ENCODE results near the gene ISCU.

Gene ISCU

DNA sequence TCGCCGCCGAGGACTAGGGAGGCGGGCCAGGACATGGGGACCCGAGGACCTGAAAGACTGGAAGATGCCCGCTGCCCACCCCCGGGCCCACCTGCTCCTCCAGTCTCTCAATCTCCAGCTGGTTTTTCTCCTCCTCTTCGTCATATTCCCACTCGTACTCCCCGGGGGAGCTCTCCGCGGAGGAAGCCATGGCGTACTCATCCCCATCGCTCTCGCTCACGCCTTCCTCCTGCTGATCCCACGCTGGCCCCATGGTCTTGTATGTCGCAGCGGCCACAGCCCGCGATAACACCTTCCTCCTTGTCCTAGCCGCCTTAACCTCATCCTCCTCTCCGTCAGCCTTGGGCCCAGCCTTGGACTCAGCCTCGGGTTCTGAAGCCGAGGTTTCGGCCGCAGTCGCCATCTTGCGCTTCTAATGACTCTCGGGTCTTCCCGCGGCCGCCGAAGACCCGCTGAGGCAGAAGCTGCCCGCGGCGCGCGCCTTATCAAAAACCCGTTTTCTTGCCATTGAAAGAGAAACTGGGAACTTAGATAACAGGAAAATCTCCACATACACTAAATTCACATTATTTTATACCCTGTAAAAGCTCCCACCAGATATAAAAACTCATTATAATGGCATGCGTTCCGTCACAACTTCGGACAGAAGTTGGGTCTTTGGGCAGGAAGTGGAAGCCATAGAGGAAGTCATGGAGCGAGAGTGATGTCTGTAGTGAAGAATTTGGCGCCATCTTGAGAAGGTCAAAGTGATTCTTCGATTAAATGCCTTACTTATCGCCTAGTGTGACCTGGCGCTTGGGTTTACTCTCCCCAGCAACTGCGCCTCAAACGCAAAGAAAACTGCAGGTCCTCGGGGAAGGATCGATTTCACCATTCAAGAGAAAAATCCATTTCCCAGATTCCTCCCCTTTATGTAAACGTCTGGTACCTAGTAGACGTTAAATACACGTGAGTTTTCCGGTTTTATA, 1.4 kb upstream of the ISCU start, which contains the start of gene SART3:
Gene SART3 (minus strand): TSS at position 422 of the 968 bp plus-strand sequence. CDS start 19 bp downstream, at position 403.
- peak within 1 kb of the TSS; percentile 62 for H2BK120ac ChIP-seq (ENCODE audit: low read depth, low read length)

DNA sequence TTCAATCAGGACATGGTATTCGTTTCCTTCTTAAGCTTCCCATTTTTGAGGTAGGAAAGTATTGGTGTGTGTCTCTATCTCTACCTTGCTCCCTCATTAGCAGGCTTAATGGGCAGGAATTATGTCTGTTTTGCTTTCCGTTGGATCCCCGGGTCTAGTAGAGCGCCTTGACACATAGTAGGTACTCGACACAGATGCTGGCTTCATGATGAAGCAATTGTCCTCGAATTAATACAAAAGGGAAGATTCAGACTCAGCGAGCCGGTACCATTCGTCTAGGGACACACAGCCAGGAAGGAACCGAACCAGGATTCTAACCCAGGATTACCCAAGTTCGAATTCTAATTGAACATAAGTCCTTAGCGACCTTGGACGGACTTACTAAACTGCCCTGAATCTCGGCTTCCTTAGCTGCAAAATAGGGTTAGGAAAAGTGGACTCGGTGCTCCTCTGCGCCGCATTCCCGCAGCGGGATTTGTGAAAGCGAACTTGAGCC, 496 bp upstream of the ISCU start:
- Histone ChIP-seq H3K36me3 (ENCODE audit: control insufficient read depth, insufficient read depth, low read length) (peaks cover 4% of the 10 kb centered on the region), H3K18ac (ENCODE audit: low read length) (peak overlapping the region; percentile 61), H3K4me1 (ENCODE audit: control insufficient read depth, low read depth, low read length) (peaks cover 2% of the 10 kb centered on the region), H3K27me3 (ENCODE audit: insufficient read depth, low read length, poor library complexity) (no peaks in the 10 kb centered on the region), H3K79me1 (ENCODE audit: low read length) (peaks cover 8% of the 10 kb centered on the region), H4K5ac (ENCODE audit: low read length) (no peak overlapping the region), H3K56ac (ENCODE audit: low read length) (peak overlapping the region; percentile 81), H3K4me3 (ENCODE audit: low read length) (peak overlapping the region; percentile 62), H2BK5ac (ENCODE audit: low read length) (peak overlapping the region; percentile 25), H3K79me2 (ENCODE audit: control insufficient read depth, insufficient read depth, low read length) (peaks cover 40% of the 10 kb centered on the region), H3K9ac (ENCODE audit: low read length) (peak overlapping the region; percentile 69), H3K23ac (ENCODE audit: low read length) (no peak overlapping the region), H2BK120ac (ENCODE audit: low read depth, low read length) (peak overlapping the region; percentile 62), H3K4me2 (ENCODE audit: low read length) (peak overlapping the region; percentile 50), H3K27ac (ENCODE audit: low read depth, low read length) (peak overlapping the region; percentile 60), H4K8ac (ENCODE audit: low read depth, low read length) (no peak overlapping the region), H2AK5ac (ENCODE audit: low read length) (peak overlapping the region; percentile 66), H2BK15ac (replicated peaks; ENCODE audit: low read depth) (no peak overlapping the region), H3K4ac (ENCODE audit: low read depth, low read length) (peak overlapping the region; percentile 74)
- WGBS (ENCODE audit: extremely low coverage, insufficient coverage, low lambda C conversion rate), result no CpG with 5 or more reads among the region's 20 CpGs
- DNase-seq, result peak; percentile 62

More for the DNA sequence above, 1.4 kb upstream of the ISCU start, which contains the start of gene SART3:
- H3K27me3 ChIP-seq (ENCODE audit: insufficient read depth, low read length, poor library complexity), result no peaks in the 10 kb centered on the region
- H3K4me1 ChIP-seq (ENCODE audit: control insufficient read depth, low read depth, low read length), result peaks cover 2% of the 10 kb centered on the region
- WGBS (ENCODE audit: extremely low coverage, insufficient coverage, low lambda C conversion rate), result no CpG with 5 or more reads among the region's 57 CpGs
- H3K4ac ChIP-seq (ENCODE audit: low read depth, low read length), result peak within 1 kb of the TSS; percentile 74
- peak within 1 kb of the TSS; percentile 97 for H2AK5ac ChIP-seq (ENCODE audit: low read length)
- H3K18ac ChIP-seq (ENCODE audit: low read length), result peak within 1 kb of the TSS; percentile 65
- peak within 1 kb of the TSS; percentile 99 for H3K9ac ChIP-seq (ENCODE audit: low read length)
- no peak within 1 kb of the TSS for H4K8ac ChIP-seq (ENCODE audit: low read depth, low read length)
- H2BK5ac ChIP-seq (ENCODE audit: low read length), result peak within 1 kb of the TSS; percentile 95
- peak within 1 kb of the TSS; percentile 60 for H3K27ac ChIP-seq (ENCODE audit: low read depth, low read length)
- peak within 1 kb of the TSS; percentile 91 for H3K4me2 ChIP-seq (ENCODE audit: low read length)
- no peak within 1 kb of the TSS for H2BK15ac ChIP-seq (replicated peaks; ENCODE audit: low read depth)
- H3K56ac ChIP-seq (ENCODE audit: low read length), result peak within 1 kb of the TSS; percentile 100
- H3K36me3 ChIP-seq (ENCODE audit: control insufficient read depth, insufficient read depth, low read length), result peaks cover 4% of the 10 kb centered on the region
- H3K79me2 ChIP-seq (ENCODE audit: control insufficient read depth, insufficient read depth, low read length), result peaks cover 48% of the 10 kb centered on the region
- H3K23ac ChIP-seq (ENCODE audit: low read length), result peak within 1 kb of the TSS; percentile 100
- peaks cover 12% of the 10 kb centered on the region for H3K79me1 ChIP-seq (ENCODE audit: low read length)
- H3K4me3 ChIP-seq (ENCODE audit: low read length), result peak within 1 kb of the TSS; percentile 98
- no peak within 1 kb of the TSS for H4K5ac ChIP-seq (ENCODE audit: low read length)
- DNase-seq, result peak; percentile 98

DNA sequence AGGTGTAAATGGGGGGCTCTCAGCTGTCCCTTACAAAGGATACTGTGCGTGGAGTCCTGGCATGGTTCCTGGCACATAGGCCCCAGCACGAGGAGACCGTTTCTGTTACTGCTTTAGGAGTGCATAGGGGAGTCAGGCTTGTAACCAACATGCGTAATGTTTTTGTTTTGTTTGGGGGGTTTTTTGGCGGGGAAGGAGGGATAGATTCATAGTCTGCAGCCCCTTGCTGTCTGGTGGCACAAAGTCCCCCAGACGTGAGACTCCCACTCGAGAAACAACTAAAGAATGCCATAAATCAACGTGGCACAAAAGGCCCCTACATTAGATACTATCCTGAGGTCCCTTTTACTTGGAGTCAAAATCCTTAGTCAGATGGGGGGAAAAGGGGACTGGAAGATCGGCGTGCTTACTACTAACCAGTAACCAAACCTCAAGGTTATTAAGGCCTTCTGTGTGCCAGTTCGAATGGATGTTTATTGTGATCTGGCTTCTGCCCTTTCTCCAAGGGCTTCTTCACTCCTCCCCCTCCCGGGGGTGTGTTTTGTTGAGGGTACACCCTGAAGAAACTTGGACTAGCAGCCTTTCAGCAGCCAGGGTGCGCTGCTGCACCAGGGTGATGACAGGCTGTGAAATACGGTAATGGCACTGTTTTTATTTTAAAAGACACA, 874 bp downstream of the ISCU start:
- Histone ChIP-seq H4K5ac (ENCODE audit: low read length) (no peak overlapping the region), H2BK5ac (ENCODE audit: low read length) (no peak overlapping the region), H2AK5ac (ENCODE audit: low read length) (peak overlapping the region; percentile 35), H3K18ac (ENCODE audit: low read length) (no peak overlapping the region), H4K8ac (ENCODE audit: low read depth, low read length) (no peak overlapping the region), H3K79me1 (ENCODE audit: low read length) (peaks cover 8% of the 10 kb centered on the region), H2BK15ac (replicated peaks; ENCODE audit: low read depth) (no peak overlapping the region), H3K4me2 (ENCODE audit: low read length) (peak overlapping the region; percentile 86), H3K56ac (ENCODE audit: low read length) (peak overlapping the region; percentile 93), H3K9ac (ENCODE audit: low read length) (peak overlapping the region; percentile 83), H3K23ac (ENCODE audit: low read length) (no peak overlapping the region), H3K36me3 (ENCODE audit: control insufficient read depth, insufficient read depth, low read length) (peaks cover 2% of the 10 kb centered on the region), H3K4me3 (ENCODE audit: low read length) (peak overlapping the region; percentile 79), H3K79me2 (ENCODE audit: control insufficient read depth, insufficient read depth, low read length) (peaks cover 28% of the 10 kb centered on the region), H3K27ac (ENCODE audit: low read depth, low read length) (no peak overlapping the region), H3K27me3 (ENCODE audit: insufficient read depth, low read length, poor library complexity) (no peaks in the 10 kb centered on the region), H3K4me1 (ENCODE audit: control insufficient read depth, low read depth, low read length) (peaks cover 2% of the 10 kb centered on the region), H2BK120ac (ENCODE audit: low read depth, low read length) (no peak overlapping the region), H3K4ac (ENCODE audit: low read depth, low read length) (no peak overlapping the region)
- peak; percentile 93 for DNase-seq
- WGBS (ENCODE audit: extremely low coverage, insufficient coverage, low lambda C conversion rate), result no CpG with 5 or more reads among the region's 14 CpGs

DNA sequence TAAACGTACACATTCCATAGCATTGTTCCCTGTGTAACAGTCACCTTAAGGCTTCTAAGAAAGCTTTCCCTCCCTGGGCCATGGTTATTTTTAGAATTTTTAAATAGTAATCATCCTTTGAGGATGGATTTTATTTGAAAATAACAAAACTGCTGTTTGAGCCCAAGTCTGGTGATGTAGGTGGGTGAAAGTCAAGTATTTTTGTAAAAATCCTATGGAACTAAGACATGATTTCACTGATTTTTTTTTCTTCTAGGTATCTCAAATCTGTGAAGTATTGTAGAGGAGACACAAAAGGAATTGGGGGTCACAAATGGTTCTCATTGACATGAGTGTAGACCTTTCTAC, 1.4 kb downstream of the ISCU start:
- WGBS (ENCODE audit: extremely low coverage, insufficient coverage, low lambda C conversion rate), result no CpG with 5 or more reads among the region's 1 CpG
- H2BK120ac ChIP-seq (ENCODE audit: low read depth, low read length), result no peak overlapping the region
- H3K36me3 ChIP-seq (ENCODE audit: control insufficient read depth, insufficient read depth, low read length), result peaks cover 2% of the 10 kb centered on the region
- H3K4me1 ChIP-seq (ENCODE audit: control insufficient read depth, low read depth, low read length), result peaks cover 2% of the 10 kb centered on the region
- H3K23ac ChIP-seq (ENCODE audit: low read length), result no peak overlapping the region
- H2BK5ac ChIP-seq (ENCODE audit: low read length), result no peak overlapping the region
- no peak overlapping the region for H3K9ac ChIP-seq (ENCODE audit: low read length)
- no peak overlapping the region for H4K8ac ChIP-seq (ENCODE audit: low read depth, low read length)
- H3K27me3 ChIP-seq (ENCODE audit: insufficient read depth, low read length, poor library complexity), result no peaks in the 10 kb centered on the region
- no peak overlapping the region for H2AK5ac ChIP-seq (ENCODE audit: low read length)
- H3K79me1 ChIP-seq (ENCODE audit: low read length), result peaks cover 8% of the 10 kb centered on the region
- no peak overlapping the region for H3K18ac ChIP-seq (ENCODE audit: low read length)
- H3K27ac ChIP-seq (ENCODE audit: low read depth, low read length), result no peak overlapping the region
- peaks cover 25% of the 10 kb centered on the region for H3K79me2 ChIP-seq (ENCODE audit: control insufficient read depth, insufficient read depth, low read length)
- no peak overlapping the region for H4K5ac ChIP-seq (ENCODE audit: low read length)
- H3K4me2 ChIP-seq (ENCODE audit: low read length), result no peak overlapping the region
- DNase-seq, result no peak
- no peak overlapping the region for H3K56ac ChIP-seq (ENCODE audit: low read length)
- no peak overlapping the region for H3K4me3 ChIP-seq (ENCODE audit: low read length)
- H3K4ac ChIP-seq (ENCODE audit: low read depth, low read length), result no peak overlapping the region
- H2BK15ac ChIP-seq (replicated peaks; ENCODE audit: low read depth), result no peak overlapping the region

DNA sequence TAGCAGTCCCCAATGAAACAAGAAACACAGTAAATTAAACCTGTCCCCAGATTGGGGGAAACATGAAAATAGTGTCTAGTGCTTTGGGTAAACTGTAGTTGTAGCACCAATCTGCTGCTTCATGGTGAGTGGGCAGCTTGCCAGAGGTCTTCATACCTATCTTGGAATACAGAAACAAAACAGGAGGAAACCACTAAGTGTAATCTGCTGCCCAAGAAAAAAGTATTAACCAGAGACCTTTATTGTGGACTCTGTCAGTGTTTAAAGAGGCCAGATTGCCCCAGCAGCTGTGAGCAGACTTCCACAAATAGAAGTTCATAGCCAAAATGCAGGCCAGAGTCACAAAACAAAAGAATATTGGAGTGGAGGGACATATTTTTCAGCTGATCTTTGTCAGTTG, 2.3 kb downstream of the ISCU start:
- Histone ChIP-seq H3K36me3 (ENCODE audit: control insufficient read depth, insufficient read depth, low read length) (peaks cover 2% of the 10 kb centered on the region), H2BK120ac (ENCODE audit: low read depth, low read length) (no peak overlapping the region), H4K5ac (ENCODE audit: low read length) (no peak overlapping the region), H3K56ac (ENCODE audit: low read length) (no peak overlapping the region), H4K8ac (ENCODE audit: low read depth, low read length) (no peak overlapping the region), H2AK5ac (ENCODE audit: low read length) (no peak overlapping the region), H3K4me2 (ENCODE audit: low read length) (no peak overlapping the region), H3K9ac (ENCODE audit: low read length) (no peak overlapping the region), H3K79me1 (ENCODE audit: low read length) (peaks cover 8% of the 10 kb centered on the region), H3K27me3 (ENCODE audit: insufficient read depth, low read length, poor library complexity) (no peaks in the 10 kb centered on the region), H3K79me2 (ENCODE audit: control insufficient read depth, insufficient read depth, low read length) (peaks cover 17% of the 10 kb centered on the region), H2BK15ac (replicated peaks; ENCODE audit: low read depth) (no peak overlapping the region), H2BK5ac (ENCODE audit: low read length) (no peak overlapping the region), H3K23ac (ENCODE audit: low read length) (no peak overlapping the region), H3K4ac (ENCODE audit: low read depth, low read length) (no peak overlapping the region), H3K27ac (ENCODE audit: low read depth, low read length) (no peak overlapping the region), H3K4me1 (ENCODE audit: control insufficient read depth, low read depth, low read length) (peaks cover 2% of the 10 kb centered on the region), H3K4me3 (ENCODE audit: low read length) (no peak overlapping the region), H3K18ac (ENCODE audit: low read length) (no peak overlapping the region)
- DNase-seq, result no peak
